Stimulated activated CD8-positive, alpha-beta memory T cell treated with anti-CD3 and anti-CD28 coated beads, Interleukin-2, amount 100 ng/mL, for 1 hour (primary cell): ENCODE measurements around the gene CCDC28B.
A peak's percentile ranks its signal among the peaks of the same experiment; 100 is the strongest.
"Not testable (repeated sequence)": the region's sequence is repeated elsewhere in the genome, so short reads cannot be mapped to it uniquely, and the experiment has no call there.

ENCODE experiments used
- DNase-seq, 2 donors: peaks; one replicate each; pipeline ENCODE4 v3.0.0-alpha.2; 2020; ENCODE audit warnings: low read depth in 2 of 2

Gene CCDC28B

GRCh38 chr1:32200226-32201010 lies at the start of gene CCDC28B:
Gene CCDC28B (plus strand): TSS chr1:32200595. CDS start chr1:32201936, 1,341 bp downstream.
- peak in 1 of 2 donors; percentile 14 for DNase-seq

GRCh38 chr1:32150847-32151246 lies 49.5 kb upstream of the CCDC28B start:
- DNase-seq: no peak

GRCh38 chr1:32151319-32151787 lies 49.0 kb upstream of the CCDC28B start:
- no peak for DNase-seq

GRCh38 chr1:32159189-32159588 lies 41.2 kb upstream of the CCDC28B start:
- no peak for DNase-seq

GRCh38 chr1:32163405-32163804 lies 37.0 kb upstream of the CCDC28B start:
- DNase-seq: no peak

GRCh38 chr1:32165633-32166032 lies 34.8 kb upstream of the CCDC28B start:
- not testable (repeated sequence) for DNase-seq

- DNase-seq: no peak
Measured at GRCh38 chr1:32170991-32171390, 29.4 kb upstream of the CCDC28B start.

GRCh38 chr1:32172621-32173245 lies 27.7 kb upstream of the CCDC28B start:
- no peak for DNase-seq

GRCh38 chr1:32178380-32179192 lies 21.8 kb upstream of the CCDC28B start:
- no peak for DNase-seq

- no peak for DNase-seq
Measured at GRCh38 chr1:32179193-32179442, 21.3 kb upstream of the CCDC28B start.

- peak; percentile 75 to 80 for DNase-seq
Measured at GRCh38 chr1:32179443-32180185, 20.8 kb upstream of the CCDC28B start, which contains the start of gene TXLNA. Gene TXLNA (plus strand): TSS chr1:32179675. CDS start chr1:32180346, 671 bp downstream.

GRCh38 chr1:32180186-32181060 lies 20.0 kb upstream of the CCDC28B start:
- DNase-seq: no peak

GRCh38 chr1:32181065-32181464 lies 19.3 kb upstream of the CCDC28B start:
- DNase-seq: no peak

- no peak for DNase-seq
Measured at GRCh38 chr1:32181563-32181962, 18.8 kb upstream of the CCDC28B start.

GRCh38 chr1:32182060-32182459 lies 18.3 kb upstream of the CCDC28B start:
- no peak for DNase-seq

GRCh38 chr1:32184650-32185049 lies 15.7 kb upstream of the CCDC28B start:
- no peak for DNase-seq

- DNase-seq: no peak
Measured at GRCh38 chr1:32186077-32186476, 14.3 kb upstream of the CCDC28B start.

- no peak for DNase-seq
Measured at GRCh38 chr1:32186491-32186890, 13.9 kb upstream of the CCDC28B start.

GRCh38 chr1:32187850-32188249 lies 12.5 kb upstream of the CCDC28B start:
- DNase-seq: no peak

- no peak for DNase-seq
Measured at GRCh38 chr1:32192220-32192948, 8.0 kb upstream of the CCDC28B start.
